HEK293 (cell line): ENCODE data around the gene STIL.

Experiments
- GFI1B ChIP-seq: fragments of 450-650 bp; formaldehyde crosslinking; IDR thresholded peaks from 2 replicates; pipeline ENCODE4 v1.5.1; 2016; ENCODE audit warnings: missing biosample characterization, missing genetic modification characterization
- PATZ1 ChIP-seq: fragments of 450-650 bp; formaldehyde crosslinking; IDR thresholded peaks from 2 replicates; pipeline ENCODE4 v1.5.1; 2016; ENCODE audit warnings: missing biosample characterization, missing genetic modification characterization
- YY1 ChIP-seq: fragments of 450-650 bp; formaldehyde crosslinking; IDR thresholded peaks from 2 replicates; pipeline ENCODE4 v1.5.1; 2018; ENCODE audit warnings: missing biosample characterization, missing genetic modification characterization
- ZNF112 ChIP-seq: fragments of 450-650 bp; formaldehyde crosslinking; IDR thresholded peaks from 2 replicates; pipeline ENCODE4 v1.5.0; 2017; ENCODE audit warnings: missing biosample characterization, missing genetic modification characterization
- ZNF121 ChIP-seq: fragments of 450-650 bp; formaldehyde crosslinking; IDR thresholded peaks from 2 replicates; pipeline ENCODE4 v1.5.1; 2016; ENCODE audit warnings: missing biosample characterization, missing genetic modification characterization
- ZNF148 ChIP-seq: fragments of 450-650 bp; formaldehyde crosslinking; IDR thresholded peaks from 2 replicates; pipeline ENCODE4 v1.5.0; 2017; ENCODE audit warnings: missing biosample characterization, missing genetic modification characterization, borderline replicate concordance
- ZNF366 ChIP-seq: fragments of 450-650 bp; formaldehyde crosslinking; conservative IDR thresholded peaks from 2 replicates; pipeline ENCODE4 v1.5.1; 2016; ENCODE audit warnings: missing biosample characterization, missing genetic modification characterization
- ZNF521 ChIP-seq: fragments of 450-650 bp; formaldehyde crosslinking; IDR thresholded peaks from 2 replicates; pipeline ENCODE4 v1.5.1; 2017; ENCODE audit warnings: missing biosample characterization, mild to moderate bottlenecking, missing genetic modification characterization
- ZNF561 ChIP-seq: fragments of 450-650 bp; IDR thresholded peaks from 2 replicates; pipeline ENCODE4 v1.5.1; 2018; ENCODE audit warnings: missing biosample characterization, missing genetic modification characterization, borderline replicate concordance
- ZNF580 ChIP-seq: fragments of 450-650 bp; formaldehyde crosslinking; IDR thresholded peaks from 2 replicates; pipeline ENCODE4 v1.5.1; 2016; ENCODE audit warnings: missing biosample characterization, missing genetic modification characterization
- ZNF777 ChIP-seq: fragments of 450-650 bp; formaldehyde crosslinking; IDR thresholded peaks from 2 replicates; pipeline ENCODE4 v1.5.1; 2017; ENCODE audit warnings: missing biosample characterization, missing genetic modification characterization, borderline replicate concordance
- TF ChIP-seq, protein P1 (sequence below): fragments of 450-650 bp; formaldehyde crosslinking; IDR thresholded peaks from 2 replicates; pipeline ENCODE4 v1.5.1; 2016; ENCODE audit warnings: missing biosample characterization, missing genetic modification characterization

GRCh38 chr1:47276850-47277249 is 37.1 kb downstream of the STIL start:
- TF ChIP-seq GFI1B (tag by site-specific recombination) (no peak), ZNF777 (tag by site-specific recombination) (no peak), ZNF580 (tag by site-specific recombination) (no peak), ZNF112 (tag by site-specific recombination) (no peak), YY1 (tag by site-specific recombination) (no peak), ZNF148 (tag by site-specific recombination) (no peak), ZNF561 (tag by site-specific recombination) (no peak), ZNF521 (no peak), PATZ1 (tag by site-specific recombination) (no peak), ZNF366 (tag by site-specific recombination) (no peak), ZNF121 (tag by site-specific recombination) (no peak)
- TF ChIP-seq, protein P1, sequence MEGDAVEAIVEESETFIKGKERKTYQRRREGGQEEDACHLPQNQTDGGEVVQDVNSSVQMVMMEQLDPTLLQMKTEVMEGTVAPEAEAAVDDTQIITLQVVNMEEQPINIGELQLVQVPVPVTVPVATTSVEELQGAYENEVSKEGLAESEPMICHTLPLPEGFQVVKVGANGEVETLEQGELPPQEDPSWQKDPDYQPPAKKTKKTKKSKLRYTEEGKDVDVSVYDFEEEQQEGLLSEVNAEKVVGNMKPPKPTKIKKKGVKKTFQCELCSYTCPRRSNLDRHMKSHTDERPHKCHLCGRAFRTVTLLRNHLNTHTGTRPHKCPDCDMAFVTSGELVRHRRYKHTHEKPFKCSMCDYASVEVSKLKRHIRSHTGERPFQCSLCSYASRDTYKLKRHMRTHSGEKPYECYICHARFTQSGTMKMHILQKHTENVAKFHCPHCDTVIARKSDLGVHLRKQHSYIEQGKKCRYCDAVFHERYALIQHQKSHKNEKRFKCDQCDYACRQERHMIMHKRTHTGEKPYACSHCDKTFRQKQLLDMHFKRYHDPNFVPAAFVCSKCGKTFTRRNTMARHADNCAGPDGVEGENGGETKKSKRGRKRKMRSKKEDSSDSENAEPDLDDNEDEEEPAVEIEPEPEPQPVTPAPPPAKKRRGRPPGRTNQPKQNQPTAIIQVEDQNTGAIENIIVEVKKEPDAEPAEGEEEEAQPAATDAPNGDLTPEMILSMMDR (tag by site-specific recombination): no peak
